Measurements from ENCODE around the gene SREBF1. TPM values are rescaled to one million over a fixed set of nuclear protein-coding genes. Genes with fewer than 3 reads are reported as not detected.

SREBF1 gene
- total RNA-seq, 1 donor from 2014 or later: 85.0 TPM

DNA sequence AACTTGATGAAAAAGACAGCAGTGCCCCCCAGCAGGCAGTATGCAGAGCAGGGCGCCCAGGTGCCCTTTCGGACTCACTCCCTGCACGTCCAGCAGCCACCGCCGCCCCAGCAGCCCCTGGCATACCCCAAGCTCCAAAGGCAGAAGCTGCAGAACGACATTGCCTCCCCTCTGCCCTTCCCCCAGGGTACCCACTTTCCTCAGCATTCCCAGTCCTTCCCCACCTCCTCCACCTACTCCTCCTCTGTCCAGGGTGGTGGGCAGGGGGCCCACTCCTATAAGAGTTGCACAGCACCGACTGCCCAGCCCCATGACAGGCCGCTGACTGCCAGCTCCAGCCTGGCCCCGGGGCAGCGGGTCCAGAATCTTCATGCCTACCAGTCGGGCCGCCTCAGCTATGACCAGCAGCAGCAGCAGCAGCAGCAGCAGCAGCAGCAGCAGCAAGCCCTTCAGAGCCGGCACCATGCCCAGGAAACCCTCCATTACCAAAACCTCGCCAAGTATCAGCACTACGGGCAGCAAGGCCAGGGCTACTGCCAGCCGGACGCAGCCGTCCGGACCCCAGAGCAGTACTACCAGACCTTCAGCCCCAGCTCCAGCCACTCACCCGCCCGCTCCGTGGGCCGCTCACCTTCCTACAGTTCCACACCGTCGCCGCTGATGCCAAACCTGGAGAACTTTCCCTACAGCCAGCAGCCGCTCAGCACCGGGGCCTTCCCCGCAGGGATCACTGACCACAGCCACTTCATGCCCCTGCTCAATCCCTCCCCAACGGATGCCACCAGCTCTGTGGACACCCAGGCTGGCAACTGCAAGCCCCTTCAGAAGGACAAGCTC, 43.2 kb downstream of the SREBF1 start:
- TF ChIP-seq, protein P1, sequence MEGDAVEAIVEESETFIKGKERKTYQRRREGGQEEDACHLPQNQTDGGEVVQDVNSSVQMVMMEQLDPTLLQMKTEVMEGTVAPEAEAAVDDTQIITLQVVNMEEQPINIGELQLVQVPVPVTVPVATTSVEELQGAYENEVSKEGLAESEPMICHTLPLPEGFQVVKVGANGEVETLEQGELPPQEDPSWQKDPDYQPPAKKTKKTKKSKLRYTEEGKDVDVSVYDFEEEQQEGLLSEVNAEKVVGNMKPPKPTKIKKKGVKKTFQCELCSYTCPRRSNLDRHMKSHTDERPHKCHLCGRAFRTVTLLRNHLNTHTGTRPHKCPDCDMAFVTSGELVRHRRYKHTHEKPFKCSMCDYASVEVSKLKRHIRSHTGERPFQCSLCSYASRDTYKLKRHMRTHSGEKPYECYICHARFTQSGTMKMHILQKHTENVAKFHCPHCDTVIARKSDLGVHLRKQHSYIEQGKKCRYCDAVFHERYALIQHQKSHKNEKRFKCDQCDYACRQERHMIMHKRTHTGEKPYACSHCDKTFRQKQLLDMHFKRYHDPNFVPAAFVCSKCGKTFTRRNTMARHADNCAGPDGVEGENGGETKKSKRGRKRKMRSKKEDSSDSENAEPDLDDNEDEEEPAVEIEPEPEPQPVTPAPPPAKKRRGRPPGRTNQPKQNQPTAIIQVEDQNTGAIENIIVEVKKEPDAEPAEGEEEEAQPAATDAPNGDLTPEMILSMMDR (IDR thresholded peaks at IDR 0.05; ENCODE audit: unreplicated experiment): no peak
- DNase-seq (ENCODE audit: low spot score, unreplicated experiment): no peak
- Mint-ChIP-seq H3K27ac (peak overlapping the region; percentile 57), H3K36me3 (ENCODE audit: insufficient read depth) (peaks cover 10% of the 10 kb centered on the region), H3K27me3 (no peaks in the 10 kb centered on the region), H3K4me1 (ENCODE audit: low read depth) (peaks cover 31% of the 10 kb centered on the region), H3K9me3 (ENCODE audit: low read depth) (no peaks in the 10 kb centered on the region), H3K4me3 (ENCODE audit: low read depth) (no peak overlapping the region)

DNA sequence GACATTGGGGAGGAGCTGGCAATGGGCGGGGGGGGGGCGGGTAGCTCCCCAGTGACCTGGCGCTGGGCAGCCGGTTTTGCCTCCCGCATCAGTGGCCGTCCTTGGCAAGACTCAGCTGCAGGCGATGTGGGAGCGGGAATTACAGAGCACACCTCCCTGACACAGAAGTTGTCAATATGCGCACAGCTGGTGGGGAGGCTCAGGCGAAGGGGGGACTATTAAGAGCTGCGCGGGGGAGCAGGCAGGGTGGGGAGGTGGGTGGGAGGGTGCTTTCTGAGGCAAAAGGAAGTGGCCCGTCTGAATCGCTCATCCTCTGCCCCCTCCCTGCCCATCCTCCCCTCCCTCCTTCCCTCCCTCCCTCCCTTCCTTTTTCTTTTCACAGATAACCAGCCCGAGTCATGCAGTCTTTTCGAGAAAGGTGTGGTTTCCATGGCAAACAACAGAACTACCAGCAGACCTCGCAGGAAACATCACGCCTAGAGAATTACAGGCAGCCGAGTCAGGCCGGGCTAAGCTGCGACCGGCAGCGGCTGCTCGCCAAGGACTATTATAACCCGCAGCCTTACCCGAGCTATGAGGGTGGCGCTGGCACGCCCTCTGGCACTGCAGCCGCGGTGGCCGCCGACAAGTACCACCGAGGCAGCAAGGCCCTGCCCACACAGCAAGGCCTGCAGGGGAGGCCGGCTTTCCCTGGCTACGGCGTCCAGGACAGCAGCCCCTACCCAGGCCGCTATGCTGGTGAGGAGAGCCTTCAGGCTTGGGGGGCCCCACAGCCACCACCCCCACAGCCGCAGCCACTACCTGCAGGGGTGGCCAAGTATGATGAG, 44.0 kb downstream of the SREBF1 start:
- no peak overlapping the region for H3K4me3 Mint-ChIP-seq (ENCODE audit: low read depth)
- H3K27me3 Mint-ChIP-seq: no peaks in the 10 kb centered on the region

DNA sequence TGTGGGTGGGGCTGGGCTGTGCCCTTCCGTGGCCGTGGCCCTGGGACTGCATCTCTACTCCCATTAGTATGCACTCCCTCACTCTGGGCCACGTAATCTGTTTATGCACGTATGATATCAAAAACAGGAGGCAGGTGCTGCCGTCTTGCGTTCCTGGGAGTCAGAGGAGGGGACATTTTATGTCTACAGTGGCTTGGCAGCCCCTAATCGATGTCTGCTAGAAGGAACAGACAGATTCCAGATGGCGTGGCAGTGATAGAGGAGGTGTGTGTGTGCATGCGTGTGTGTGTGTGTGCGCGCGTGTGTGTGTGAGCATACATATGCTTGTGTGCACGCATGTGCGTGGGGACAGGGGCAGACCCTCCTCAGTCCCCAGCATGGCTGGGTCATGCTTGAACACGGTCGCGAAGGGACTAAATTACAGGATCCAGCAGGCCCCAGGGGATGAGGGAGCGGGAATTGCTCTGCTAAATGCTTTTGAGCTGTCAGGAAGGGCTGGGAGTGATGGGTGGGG, 44.7 kb downstream of the SREBF1 start:
- DNase-seq (ENCODE audit: low spot score, unreplicated experiment): no peak
- Mint-ChIP-seq H3K4me3 (ENCODE audit: low read depth) (no peak overlapping the region), H3K9me3 (ENCODE audit: low read depth) (no peaks in the 10 kb centered on the region), H3K27ac (peak overlapping the region; percentile 82), H3K36me3 (ENCODE audit: insufficient read depth) (peaks cover 7% of the 10 kb centered on the region), H3K27me3 (no peaks in the 10 kb centered on the region), H3K4me1 (ENCODE audit: low read depth) (peaks cover 41% of the 10 kb centered on the region)
- TF ChIP-seq, protein P1 (IDR thresholded peaks at IDR 0.05; ENCODE audit: unreplicated experiment): no peak

More for the DNA sequence above, 44.0 kb downstream of the SREBF1 start:
- no peak overlapping the region for H3K27ac Mint-ChIP-seq
- TF ChIP-seq, protein P1 (IDR thresholded peaks at IDR 0.05; ENCODE audit: unreplicated experiment): no peak
- H3K4me1 Mint-ChIP-seq (ENCODE audit: low read depth): peaks cover 36% of the 10 kb centered on the region
- peaks cover 8% of the 10 kb centered on the region for H3K36me3 Mint-ChIP-seq (ENCODE audit: insufficient read depth)
- no peak for DNase-seq (ENCODE audit: low spot score, unreplicated experiment)
- H3K9me3 Mint-ChIP-seq (ENCODE audit: low read depth): no peaks in the 10 kb centered on the region

DNA sequence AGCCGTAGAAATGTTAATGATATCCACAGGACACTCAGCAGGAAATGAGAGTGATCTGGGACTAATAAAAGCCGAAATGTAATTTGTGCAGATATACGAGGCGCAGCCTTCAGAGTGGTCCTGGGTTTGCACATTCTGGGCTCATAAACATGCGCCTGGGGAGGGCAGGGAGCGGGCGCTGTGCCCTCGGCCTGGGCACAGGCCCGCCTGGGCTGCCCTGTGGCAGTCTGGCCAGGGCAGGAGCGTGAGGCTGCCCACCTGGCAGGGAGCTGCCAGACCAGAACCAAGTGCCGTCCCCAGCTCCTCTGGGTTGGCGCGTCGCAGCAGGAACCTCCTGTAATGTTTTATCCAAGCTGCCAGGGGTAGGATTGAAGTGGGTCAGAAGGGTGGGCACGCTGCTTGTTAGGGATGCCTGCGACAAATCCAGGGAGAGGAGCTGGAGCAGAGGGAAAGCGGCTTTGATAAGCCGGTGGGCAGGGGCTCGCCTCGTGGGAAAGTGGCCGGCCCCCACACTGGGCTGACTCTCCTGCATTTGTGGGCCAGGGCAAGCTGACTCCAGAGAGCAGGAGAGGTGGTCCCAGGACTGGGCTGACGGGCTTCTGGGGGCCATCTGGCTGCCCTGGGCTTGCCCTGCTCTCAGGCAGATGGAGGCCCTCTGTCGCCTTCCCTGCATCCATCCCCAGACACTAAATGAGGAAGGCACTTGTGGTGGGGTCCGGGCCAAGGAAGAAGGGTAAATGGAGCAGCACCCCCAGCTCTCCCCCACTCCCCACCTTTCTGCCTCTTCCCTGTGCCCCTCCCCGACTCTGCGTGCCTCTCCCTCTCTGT, 45.9 kb downstream of the SREBF1 start:
- TF ChIP-seq, protein P1 (IDR thresholded peaks at IDR 0.05; ENCODE audit: unreplicated experiment): no peak
- Mint-ChIP-seq H3K36me3 (ENCODE audit: insufficient read depth) (peaks cover 7% of the 10 kb centered on the region), H3K4me3 (ENCODE audit: low read depth) (no peak overlapping the region), H3K27ac (no peak overlapping the region), H3K27me3 (no peaks in the 10 kb centered on the region), H3K9me3 (ENCODE audit: low read depth) (no peaks in the 10 kb centered on the region), H3K4me1 (ENCODE audit: low read depth) (peaks cover 53% of the 10 kb centered on the region)
- no peak for DNase-seq (ENCODE audit: low spot score, unreplicated experiment)
